GM18502 (cell line): ENCODE measurements around the gene ADAP1.

Experiments used
- ATAC-seq: cut with Tn5 transposase; IDR thresholded peaks from one replicate; pipeline ENCODE4 v1.9.1; 2021; ENCODE audit warnings: mild to moderate bottlenecking; ENCODE audit not compliant: unreplicated experiment, poor library complexity

ADAP1 gene

DNA sequence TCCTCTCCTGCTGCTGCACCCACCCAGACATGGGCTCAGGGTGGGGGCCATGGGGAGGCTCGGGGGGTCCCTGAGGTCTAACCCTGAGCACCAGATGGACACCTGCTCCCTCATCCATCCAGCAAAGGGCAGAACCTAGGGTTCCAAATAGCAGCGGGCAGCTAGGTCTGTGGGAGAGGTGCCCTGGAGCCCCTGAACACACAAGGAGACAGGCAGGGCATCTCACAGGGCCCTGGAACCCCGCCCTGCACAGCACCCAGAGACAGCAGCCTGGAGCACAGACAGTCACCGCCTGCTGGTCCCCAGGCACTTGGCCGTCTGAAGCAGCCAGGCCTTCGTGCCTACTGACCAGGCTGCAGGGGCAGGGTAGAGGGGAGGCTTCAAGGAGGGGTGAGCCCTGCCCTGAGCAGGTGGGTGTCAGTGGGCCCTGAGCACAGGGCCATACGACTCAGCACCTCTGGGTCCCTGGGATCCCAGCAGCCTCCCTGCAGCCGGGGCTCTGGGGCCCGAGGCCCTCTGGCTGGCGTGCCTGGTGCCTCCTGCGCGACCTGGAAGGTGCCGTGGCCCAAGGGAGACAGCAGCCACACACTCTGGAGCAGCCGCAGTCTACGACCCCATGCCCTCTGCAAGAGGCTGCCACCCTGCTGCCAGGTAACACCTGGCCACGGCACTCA, 39.8 kb downstream of the ADAP1 start:
- no peak for ATAC-seq

GRCh38 chr7:913736-914520, 40.6 kb downstream of the ADAP1 start:
- ATAC-seq = no peak

DNA sequence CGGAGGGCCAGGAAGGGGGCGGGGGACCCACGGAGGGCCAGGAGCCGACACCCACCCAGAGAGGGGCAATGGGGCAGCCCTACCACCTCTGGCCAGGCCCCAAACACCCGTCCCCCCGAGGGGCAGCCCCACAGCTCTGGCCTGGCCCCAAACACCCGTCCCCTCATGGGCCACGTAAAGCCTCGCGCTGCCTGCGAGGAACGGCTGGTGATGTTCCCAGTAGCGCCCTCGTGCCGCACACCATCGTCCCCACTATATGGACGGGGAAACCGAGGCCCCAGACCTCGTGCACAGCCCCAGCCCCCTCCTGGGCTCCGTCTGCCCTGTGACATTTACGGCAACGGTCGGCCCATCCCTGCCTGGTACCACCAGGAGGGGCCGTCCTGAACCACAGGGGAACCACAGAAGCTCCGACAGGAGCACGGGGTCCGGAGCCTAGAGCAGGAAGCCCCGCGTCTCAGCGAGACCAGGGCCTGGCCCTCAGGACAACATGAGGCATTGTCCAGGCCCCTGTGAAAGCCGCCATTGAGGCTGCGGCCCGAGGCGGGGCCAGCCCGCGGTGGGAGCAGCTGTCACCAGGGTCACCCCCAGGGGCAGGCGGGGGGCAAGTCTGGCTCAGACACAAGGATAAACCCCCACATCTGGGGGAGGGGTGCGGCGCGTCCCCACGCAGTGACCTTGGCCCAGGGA, 42.5 kb downstream of the ADAP1 start:
- no peak for ATAC-seq

DNA sequence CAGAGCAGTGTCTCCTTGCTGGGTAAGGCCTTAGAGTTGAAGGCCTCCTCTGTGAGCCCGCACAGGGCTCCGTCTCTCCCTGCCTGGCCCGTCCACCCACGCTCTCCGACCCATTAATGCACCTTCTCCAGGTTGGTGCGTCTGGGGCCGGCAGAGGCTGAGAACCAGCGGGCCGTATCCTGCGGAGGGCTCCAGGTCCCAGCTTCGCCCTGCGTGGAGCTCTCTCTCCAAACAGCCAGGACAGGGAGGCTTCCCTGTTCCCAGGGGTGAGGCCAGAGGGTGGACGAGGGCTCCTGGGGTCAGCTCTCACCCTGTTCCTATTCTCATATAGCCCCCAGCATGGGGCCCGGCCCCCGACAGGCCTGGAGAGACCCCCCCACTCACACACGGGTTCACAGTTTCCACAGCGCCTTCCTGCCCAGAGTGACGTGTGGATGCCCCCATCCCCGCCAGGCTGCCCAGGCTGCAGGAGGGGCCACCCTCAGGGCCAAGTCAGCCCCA, 43.5 kb downstream of the ADAP1 start:
- no peak for ATAC-seq

DNA sequence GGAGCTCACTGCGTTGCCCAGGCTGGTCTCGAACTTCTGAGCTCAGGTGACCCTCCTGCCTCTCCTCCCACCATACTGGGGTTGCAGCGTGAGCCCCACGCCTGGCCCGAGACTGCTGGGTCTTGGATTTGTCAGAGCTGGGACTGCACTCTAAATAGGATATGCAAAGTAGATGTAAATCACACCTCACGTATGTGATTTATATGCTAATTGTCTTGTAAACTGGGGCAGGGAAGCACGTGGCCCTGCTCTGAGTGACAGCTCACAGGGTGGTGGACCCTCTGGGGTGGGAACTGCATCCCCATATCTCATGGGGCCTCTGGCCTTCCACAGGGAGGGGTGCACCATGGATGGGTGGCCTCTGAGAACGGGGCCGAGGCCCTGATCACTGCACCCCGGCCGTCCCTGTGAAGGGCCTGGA, 44.0 kb downstream of the ADAP1 start:
- no peak for ATAC-seq

DNA sequence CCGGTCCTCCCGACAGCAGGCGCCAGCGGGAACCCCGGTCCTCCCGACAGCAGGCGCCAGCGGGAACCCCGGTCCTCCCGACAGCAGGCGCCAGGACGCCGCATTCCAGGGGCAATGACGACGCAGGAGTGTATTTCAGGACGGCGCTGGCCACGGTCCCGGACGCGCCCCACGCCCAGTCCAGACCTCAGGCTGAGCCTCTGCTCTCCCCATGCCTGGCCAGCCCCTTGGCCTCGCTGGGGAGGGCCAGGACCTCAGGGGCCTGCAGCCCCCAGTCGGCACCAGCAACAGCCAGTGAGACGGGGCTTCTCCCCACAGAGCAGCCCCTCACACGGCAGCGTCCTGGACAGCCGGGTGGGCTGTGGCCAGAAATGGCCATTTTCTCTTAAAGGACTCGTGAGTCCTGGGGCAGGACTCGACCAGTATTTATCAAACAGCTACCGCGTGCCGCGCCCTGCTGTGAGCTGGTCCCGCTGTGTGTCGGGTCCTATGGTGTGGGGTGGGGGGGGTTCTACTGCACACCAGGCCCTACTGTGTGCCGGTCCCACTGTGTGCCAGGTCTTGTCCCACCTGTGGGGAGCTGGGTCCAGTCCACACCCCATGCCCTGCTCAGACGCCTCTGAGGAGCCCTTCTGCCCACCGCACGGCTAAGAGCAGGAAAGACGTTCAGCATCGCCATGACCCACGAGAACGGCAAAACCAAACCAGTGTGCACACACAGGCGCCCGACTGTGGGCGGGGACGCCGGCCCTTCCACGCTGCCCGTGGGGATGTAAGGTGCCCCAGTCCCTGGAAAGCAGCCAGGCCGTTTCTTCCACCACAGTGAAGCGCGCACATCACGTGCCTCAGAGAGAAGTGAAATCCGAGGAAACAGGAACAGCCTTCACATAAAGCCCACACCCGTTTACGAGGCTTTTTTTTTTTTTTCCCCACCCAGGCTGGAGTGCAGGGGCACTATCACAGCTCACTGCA, 44.8 kb downstream of the ADAP1 start:
- no peak for ATAC-seq

DNA sequence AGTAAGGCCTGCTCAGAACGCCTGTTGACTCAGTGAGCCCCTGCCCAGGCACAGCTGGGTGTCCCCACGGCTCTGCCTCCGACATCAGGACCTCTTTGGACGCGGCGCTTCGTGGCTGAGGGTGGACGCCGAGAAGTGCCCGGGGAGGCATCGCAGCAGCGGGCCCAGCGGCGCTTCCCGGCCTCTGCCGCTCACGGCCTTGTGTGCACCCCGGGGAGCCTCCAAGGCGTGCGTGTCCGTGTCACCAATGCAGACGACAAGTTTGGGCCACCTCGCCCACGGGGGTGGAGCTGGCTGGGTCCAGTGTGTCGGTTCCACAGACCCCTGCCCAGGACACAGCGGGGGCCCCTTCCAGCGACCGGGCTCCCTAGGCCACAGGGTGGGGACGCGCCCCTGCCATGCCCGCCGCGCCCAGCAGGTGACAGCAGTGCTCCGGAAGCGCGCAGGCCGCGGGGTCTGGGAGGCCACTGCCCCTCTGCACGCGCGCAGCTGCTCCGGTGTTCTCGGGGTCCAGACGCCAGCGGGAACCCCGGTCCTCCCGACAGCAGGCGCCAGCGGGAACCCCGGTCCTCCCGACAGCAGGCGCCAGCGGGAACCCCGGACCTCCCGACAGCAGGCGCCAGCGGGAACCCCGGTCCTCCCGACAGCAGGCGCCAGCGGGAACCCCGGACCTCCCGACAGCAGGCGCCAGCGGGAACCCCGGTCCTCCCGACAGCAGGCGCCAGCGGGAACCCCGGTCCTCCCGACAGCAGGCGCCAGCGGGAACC, 45.7 kb downstream of the ADAP1 start:
- ATAC-seq = peak; percentile 66

GRCh38 chr7:908159-908581, 46.3 kb downstream of the ADAP1 start:
- no peak for ATAC-seq

- ATAC-seq = no peak
Observed at GRCh38 chr7:907158-907980, 47.1 kb downstream of the ADAP1 start.

DNA sequence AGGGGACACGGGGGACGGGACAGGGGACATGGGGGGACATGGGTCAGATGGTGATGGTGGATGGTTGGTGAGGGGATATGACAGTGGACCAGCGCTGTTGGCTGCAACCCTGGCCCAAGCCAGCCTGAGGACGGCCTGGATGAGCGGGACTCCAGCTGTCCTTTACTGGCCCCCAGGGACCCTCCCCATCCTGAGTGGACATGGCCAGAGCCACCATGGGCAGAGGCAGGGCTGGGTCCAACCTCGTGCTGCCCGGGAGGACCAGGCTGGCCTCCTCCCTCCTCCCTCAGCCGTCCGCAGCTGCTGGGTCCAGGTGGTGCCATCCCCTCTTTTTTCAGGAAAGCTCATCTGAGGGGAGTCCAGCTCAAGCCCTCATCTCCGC, 47.7 kb downstream of the ADAP1 start:
- no peak for ATAC-seq

DNA sequence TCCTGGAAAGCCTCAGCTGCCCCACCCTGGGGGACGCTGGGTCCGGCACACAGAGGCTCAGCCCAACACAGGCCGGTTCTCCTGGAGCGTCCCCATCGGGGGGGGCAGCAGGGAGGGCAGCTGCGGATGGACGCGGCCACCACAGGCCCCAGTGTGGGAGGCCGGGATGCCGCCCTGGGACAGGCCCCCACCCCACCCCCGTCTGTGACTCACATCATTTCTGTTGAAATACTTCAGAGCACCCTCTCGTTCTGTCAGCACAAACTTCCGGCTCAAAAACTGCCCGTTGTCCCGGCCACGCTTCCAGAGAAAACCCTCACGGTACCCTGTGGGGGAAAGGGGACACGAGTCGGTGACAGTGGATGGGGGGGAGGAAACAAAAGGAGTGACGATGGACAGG, 49.6 kb downstream of the ADAP1 start:
- ATAC-seq = no peak

GRCh38 chr7:903921-904755, 50.3 kb downstream of the ADAP1 start:
- no peak for ATAC-seq

GRCh38 chr7:902996-903395, 51.5 kb downstream of the ADAP1 start:
- no peak for ATAC-seq

- no peak for ATAC-seq
Observed at GRCh38 chr7:901388-902154, 52.9 kb downstream of the ADAP1 start.

- ATAC-seq = no peak
Observed at GRCh38 chr7:901041-901387, 53.5 kb downstream of the ADAP1 start.

- ATAC-seq = no peak
Observed at GRCh38 chr7:900331-901040, 54.0 kb downstream of the ADAP1 start.
